ENCODE data around the gene PRDM16. TPM values are rescaled to one million over a fixed set of nuclear protein-coding genes. Genes with fewer than 3 reads are reported as not detected.

The PRDM16 gene
- polyA plus RNA-seq, 1 donor from 2014 or later, result not detected

- Mint-ChIP-seq H3K27me3 (peaks cover 7% of the 10 kb centered on the region), H3K4me1 (peaks cover 0 to 2% (median 0%) of the 10 kb centered on the region in 3 donors), H3K27ac (peak overlapping the region in 1 of 3 donors; percentile 73), H3K4me3 (no peak overlapping the region), H3K9me3 (peaks cover 0 to 9% (median 0%) of the 10 kb centered on the region in 3 donors), H3K36me3 (no peaks in the 10 kb centered on the region)
Observed at GRCh38 chr1:3483380-3483779, 414.4 kb downstream of the PRDM16 start.

GRCh38 chr1:3483801-3484444, 414.9 kb downstream of the PRDM16 start:
- Mint-ChIP-seq H3K4me3 (no peak overlapping the region), H3K27ac (peak overlapping the region in 1 of 3 donors; percentile 73), H3K36me3 (peaks cover 1% of the 10 kb centered on the region), H3K27me3 (peaks cover 7% of the 10 kb centered on the region), H3K4me1 (peaks cover 0 to 2% (median 0%) of the 10 kb centered on the region in 3 donors), H3K9me3 (peaks cover 2 to 15% (median 4%) of the 10 kb centered on the region in 3 donors)

- Mint-ChIP-seq H3K27me3 (peaks cover 7% of the 10 kb centered on the region), H3K4me1 (peaks cover 0 to 2% (median 0%) of the 10 kb centered on the region in 3 donors), H3K27ac (peak overlapping the region in 1 of 3 donors; percentile 35), H3K9me3 (peaks cover 2 to 15% (median 7%) of the 10 kb centered on the region in 3 donors), H3K4me3 (no peak overlapping the region), H3K36me3 (peaks cover 2% of the 10 kb centered on the region)
Observed at GRCh38 chr1:3485016-3485415, 416.0 kb downstream of the PRDM16 start.

Other genes with a start within 250 kb of the PRDM16 start
- gene ACTRT2, start 47.7 kb upstream of the PRDM16 start, polyA plus RNA-seq, result not detected

All from IgD-negative memory B cell (primary cell).